ENCODE data around the gene CLPSL1.
"Not testable (repeated sequence)": the region's sequence is repeated elsewhere in the genome, so short reads cannot be mapped to it uniquely, and the experiment has no call there.

Gene CLPSL1, protein sequence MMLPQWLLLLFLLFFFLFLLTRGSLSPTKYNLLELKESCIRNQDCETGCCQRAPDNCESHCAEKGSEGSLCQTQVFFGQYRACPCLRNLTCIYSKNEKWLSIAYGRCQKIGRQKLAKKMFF

GRCh38 chr6:35780719-35781118 is at the start of gene CLPSL1:
TSS of gene CLPSL1 (plus strand) at chr6:35781019. CDS start at chr6:35781111, 92 bp downstream.
- DNase-seq (ENCODE audit: low read depth): no peak

- peak; percentile 87 for DNase-seq (ENCODE audit: low read depth)
Measured at GRCh38 chr6:35731414-35731735, 49.4 kb upstream of the CLPSL1 start.

- peak; percentile 88 for DNase-seq (ENCODE audit: low read depth)
Measured at GRCh38 chr6:35731736-35732532, 48.9 kb upstream of the CLPSL1 start.

DNA sequence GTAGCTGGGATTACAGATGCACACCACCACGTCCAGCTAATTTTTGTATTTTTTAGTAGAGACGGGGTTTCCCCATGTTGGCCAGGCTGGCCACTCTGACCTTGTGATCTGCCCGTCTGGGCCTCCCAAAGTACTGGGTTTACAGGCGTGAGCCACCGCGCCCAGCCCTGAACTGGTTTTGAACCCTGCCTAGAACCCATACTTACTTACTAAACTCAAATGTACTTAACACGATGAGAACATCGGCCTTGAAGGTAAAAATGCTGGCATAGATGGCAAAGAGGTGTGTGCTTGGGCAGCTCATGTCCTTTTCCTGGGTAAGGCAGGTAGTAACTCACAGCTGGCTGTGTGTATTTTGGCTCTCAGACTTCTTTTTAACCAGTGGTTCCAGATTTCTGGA is 47.2 kb upstream of the CLPSL1 start:
- DNase-seq (ENCODE audit: low read depth): no peak

DNA sequence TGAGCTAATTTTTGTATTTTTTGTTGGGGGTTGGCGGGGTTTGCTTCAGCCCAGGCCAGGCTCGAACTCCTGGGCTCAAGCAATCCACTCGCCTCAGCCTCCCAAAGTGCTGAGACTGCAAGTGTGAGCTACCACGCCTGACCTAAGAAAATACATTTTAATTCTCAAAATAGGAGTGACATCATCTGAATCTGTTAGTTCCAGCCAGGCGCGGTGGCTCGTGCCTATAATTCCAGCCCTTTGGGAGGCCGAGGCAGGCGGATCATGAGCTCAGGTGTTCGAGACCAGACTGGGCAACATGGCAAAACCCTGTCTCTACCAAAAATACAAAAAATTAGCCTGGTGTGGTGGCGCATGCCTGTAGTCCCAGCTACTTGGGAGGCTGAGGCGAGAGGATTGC is 46.5 kb upstream of the CLPSL1 start:
- not testable (repeated sequence) for DNase-seq (ENCODE audit: low read depth)

DNA sequence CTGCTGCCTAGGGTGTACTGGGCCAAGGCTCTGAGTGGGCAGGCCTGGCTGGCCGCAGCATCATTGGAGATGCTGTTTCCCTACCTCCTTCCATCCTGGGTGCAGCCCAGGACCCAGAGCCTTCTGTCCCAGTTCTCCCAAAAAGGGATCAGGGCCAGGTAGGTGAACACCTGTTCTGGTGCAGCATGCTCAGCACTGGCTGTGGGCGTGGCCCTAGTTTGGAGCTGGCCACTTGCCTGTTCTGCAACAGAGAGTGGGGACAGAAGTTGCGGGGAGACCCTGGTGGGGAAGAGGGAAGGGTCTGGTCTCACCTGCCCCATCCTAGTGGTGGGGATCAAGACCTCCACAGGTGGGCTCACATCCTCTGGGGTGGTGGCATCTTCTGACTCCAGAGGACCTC is 45.4 kb upstream of the CLPSL1 start:
- DNase-seq (ENCODE audit: low read depth): no peak

DNA sequence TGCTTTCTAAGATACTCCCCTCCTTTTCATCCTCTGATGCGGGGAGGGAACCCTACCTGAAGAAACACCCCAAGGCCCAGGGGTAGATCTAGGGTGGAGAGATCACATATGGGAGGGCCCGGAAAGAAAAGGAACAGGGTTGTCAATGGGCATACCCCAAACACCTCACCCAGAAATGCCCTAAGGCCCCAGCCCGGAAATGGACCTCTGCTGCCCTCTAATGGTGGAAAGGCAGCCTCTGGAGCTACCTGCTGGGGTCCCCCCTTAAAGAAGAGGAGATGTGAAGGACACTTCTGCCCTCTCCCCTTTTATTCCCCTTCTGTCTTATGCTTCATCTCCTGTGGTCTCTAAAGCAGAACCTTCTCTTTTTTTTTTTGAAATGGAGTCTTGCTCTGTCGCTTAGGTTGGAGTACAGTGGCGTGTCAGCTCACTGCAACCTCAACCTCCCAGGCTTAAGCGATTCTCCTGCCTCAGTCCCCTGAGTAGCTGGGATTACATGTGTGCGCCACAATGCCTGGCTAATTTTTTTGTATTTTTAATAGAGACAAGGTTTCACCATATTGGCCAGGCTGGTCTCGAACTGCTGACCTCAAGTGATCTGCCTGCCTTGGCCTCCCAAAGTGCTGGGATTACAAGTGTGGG is 44.4 kb upstream of the CLPSL1 start:
- DNase-seq (ENCODE audit: low read depth): peak; percentile 58

GRCh38 chr6:35736982-35737412 is 43.8 kb upstream of the CLPSL1 start, which contains the start of gene ARMC12:
TSS of gene ARMC12 (plus strand) at chr6:35737032. CDS start at chr6:35737109, 77 bp downstream.
- no peak for DNase-seq (ENCODE audit: low read depth)

DNA sequence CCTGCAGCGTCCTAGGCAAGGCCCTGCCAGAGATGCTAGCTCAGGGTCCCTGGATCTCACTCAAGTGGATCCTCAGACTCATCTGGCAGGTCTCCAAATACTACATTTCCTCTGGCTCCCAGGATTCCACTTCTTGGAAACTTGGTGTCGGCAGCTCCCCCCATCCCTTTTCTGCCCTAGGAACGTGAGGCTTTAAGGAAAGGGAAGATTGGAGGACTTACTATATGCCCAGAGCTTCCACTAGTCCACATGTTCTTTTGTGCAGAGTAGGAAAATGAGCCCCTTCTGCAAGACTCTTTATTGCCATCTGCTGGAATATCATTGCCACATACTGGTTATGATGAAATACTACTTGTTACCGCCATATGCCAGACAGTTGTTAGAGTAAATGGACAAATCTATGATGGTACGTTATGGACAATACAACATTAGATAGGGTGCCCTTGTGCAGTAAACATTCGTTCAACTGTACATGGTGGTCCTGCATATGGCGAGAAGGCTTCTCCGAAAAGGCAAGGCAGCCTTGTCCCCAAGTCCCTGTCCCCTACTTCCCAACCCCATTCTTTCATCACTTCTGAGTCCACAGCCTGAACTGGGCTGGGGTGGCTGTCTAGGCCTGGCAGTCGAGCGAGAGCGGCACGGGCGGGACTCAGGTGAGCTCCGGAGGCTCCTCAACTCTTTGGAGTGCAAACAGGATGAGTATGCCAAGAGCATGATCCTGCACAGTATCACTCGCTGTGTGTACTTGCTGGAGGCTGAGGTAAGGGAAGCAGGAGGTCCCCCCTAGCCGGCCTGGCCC is 43.2 kb upstream of the CLPSL1 start:
- DNase-seq (ENCODE audit: low read depth): no peak

- DNase-seq (ENCODE audit: low read depth): no peak
Measured at GRCh38 chr6:35739645-35740524, 40.9 kb upstream of the CLPSL1 start.

DNA sequence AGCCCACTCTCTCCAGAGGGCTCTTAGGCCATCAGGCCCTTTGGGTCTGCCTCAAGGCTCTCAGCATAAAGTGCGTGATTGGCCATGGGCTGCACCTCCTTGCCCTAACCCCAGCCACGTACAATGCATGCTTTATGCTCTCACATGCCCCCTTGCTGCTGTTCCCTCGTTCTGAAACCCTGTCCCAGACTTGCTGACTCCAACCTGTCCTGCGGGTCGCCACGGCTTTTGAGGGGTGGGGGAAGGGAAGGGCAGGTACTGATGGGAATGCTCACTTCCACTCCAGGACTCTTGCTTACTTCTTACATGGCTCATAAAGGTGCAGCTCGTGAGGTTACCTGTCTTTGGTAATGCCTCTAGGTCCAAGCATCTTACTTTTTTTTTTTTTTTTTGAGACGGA is 38.0 kb upstream of the CLPSL1 start:
- DNase-seq (ENCODE audit: low read depth): no peak

DNA sequence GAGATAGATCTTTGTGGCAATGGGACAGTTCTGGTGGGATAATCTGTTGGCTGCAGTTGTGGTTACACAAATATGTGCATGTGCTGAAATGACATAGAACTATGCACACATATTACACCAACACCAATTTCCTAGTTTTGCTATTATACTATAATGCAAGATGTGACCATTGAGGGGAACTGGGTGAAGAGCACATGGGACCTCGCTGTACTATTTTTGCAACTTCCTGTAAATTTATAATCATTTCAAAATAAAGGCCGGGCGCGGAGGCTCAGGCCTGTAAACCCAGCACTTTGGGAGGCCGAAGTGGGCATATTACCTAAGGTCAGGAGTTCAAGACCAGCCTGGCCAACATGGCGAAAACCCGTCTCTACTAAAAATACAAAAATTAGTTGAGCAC is 35.3 kb upstream of the CLPSL1 start:
- no peak for DNase-seq (ENCODE audit: low read depth)

- DNase-seq (ENCODE audit: low read depth): no peak
Measured at GRCh38 chr6:35746516-35746915, 34.3 kb upstream of the CLPSL1 start.

- no peak for DNase-seq (ENCODE audit: low read depth)
Measured at GRCh38 chr6:35747877-35748276, 32.9 kb upstream of the CLPSL1 start.

- no peak for DNase-seq (ENCODE audit: low read depth)
Measured at GRCh38 chr6:35750557-35750956, 30.3 kb upstream of the CLPSL1 start.

DNA sequence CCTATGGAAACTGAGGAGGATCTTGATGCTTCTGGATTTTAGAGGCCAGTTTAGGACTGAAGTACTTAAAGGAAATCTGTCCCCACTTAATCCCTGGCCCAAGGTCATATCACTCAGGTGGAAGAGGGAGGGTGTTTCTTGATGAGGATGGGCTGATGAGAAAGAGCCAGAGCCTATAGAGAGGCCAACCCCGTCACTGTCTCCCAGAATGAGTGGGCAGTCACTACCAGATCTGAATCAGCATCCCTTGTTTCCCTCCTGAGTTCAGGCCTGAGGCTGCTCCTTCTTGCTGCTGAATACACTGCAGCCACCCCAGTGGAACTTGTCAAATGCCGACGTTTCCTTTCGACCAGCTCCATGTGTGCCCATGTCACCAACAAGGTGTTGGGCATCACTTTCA is 29.2 kb upstream of the CLPSL1 start:
- DNase-seq (ENCODE audit: low read depth): no peak

GRCh38 chr6:35752330-35752729 is 28.5 kb upstream of the CLPSL1 start:
- no peak for DNase-seq (ENCODE audit: low read depth)

DNA sequence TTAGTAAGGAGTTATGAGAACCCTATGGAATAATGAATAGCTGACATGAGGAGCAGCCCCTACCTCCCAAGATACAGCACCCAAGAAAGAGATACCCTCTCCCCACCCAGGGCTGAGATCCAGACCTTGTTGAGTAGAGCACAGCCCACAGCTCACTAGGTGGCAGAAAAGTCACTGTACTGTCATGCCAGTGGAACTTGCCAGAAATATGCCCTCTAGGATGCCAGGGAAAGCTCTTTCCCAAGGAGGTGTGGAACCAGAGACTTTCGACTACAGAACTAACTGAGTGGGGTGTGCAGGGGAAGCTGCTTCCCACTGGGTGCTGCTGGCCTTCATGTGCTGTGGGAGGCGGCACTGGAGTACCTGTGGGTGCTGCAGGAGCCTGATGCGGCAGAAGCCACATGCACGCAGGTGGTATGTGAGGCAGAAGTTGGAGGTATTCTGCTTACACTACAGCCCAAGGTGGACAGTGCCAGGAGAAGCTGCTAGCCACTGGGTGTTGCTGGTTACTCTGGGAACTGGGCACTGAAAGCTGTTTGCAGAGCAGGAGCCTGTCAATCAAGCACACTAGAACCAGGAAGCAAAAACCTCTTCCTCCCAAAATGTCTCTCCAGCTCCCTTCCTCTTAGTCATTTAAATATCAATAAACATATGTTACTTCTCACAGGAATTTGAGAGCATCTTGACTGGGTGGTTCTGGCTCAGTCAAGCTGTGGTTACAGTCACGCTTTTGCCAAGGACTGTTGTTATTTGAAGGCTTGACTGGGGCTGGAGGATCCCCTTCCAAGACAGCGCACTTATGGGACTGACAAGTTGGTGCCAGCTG is 26.2 kb upstream of the CLPSL1 start:
- DNase-seq (ENCODE audit: low read depth): no peak

DNA sequence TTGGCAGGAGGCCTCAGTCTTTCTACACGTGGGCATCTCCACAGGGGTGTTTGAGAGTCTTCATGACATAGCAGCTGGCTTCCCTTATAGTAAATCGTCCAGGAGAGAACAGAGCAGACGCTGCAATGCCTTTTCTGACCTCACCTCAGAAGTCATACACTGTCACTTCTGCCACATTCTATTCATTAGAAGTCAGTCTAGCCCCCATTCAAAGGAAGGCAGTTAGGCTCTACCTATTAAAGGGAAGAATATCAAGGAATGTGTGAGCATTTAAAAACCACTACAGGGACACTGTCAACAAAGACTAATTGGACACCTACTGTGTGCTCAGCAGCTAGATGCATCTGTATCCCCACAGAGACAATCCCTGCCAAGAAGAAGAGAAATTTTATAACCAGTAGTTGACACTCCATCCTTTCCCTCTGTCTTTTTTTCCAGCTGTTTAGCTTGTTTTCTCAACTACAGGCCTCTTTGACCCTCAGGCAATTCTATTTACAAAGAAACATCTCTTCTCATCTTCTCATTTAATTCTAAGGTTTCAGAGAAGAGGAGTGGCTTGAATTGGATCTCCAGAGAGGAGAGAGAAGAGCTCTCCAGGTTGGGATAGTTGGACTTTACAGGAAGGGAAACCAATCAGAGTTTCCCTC is 25.4 kb upstream of the CLPSL1 start:
- DNase-seq (ENCODE audit: low read depth): no peak

DNA sequence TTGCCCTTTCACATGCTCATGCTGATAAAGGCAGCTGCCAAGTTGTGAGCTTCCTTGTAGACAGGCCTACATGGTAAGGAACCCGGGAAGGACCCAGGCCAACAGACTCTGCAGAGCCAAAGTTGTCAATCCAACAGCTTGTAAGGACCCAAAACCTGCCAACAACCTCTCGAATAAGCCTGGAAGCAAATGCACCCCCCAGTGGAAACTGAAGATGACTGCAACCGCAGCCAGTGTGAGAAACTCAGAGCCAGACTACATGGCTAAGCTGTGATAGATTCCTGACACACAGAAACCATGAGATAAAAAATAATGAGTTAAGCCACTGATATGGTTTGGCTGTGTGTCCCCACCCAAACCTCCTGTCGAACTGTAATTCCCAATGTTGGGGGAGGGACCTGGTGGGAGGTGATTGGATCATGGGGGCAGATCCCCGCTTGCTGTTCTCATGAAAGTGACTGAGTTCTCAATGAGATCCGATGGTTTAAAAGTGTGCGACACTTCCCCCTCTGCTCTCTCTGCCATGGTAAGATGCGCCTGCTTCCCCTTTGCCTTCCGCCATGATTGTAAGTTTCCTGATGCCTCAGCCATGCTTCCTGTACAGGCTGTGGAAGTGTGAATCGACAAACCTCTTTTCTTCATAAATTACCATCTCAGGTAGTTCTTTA is 23.2 kb upstream of the CLPSL1 start:
- no peak for DNase-seq (ENCODE audit: low read depth)

Data from stimulated activated CD8-positive, alpha-beta memory T cell treated with anti-CD3 and anti-CD28 coated beads, Interleukin-12 subunit alpha, Interleukin-12 subunit beta, amount 100 ng/mL, for 4 hours (primary cell).